ENCODE data around the gene FBXL19.
"Not testable (repeated sequence)": the region's sequence is repeated elsewhere in the genome, so short reads cannot be mapped to it uniquely, and the experiment has no call there.

Gene FBXL19

DNA sequence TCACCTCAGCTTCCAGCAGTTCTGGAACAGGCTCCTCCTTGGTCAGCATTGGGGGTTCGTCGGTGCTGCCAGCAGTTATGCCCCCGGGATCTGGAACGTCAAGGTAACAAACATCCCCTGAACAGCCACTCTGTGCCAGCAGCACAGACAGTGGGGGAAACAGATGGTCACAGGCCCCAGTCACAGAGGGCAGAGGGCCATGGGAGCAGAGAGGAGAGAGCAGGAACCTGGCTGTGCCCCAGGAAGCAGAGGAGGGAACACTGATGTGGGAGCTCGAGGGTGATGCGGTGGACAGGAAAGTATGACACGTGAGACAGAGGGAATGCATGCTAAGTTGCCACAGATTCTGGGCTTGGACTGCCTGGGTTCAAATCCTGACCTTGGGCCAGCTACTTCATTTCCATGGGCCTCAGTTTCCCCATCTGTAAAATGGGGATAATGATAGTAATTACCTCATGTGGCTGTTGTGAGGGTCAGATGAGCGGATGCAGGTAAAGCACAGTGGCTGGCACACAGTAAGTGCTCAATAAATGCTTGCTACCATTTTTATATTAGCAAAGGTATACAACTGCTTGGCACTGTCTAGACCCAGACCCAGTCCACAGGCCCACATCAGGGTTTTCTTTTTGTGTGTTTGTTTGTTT, 34.4 kb upstream of the FBXL19 start:
- TF ChIP-seq, protein P1, sequence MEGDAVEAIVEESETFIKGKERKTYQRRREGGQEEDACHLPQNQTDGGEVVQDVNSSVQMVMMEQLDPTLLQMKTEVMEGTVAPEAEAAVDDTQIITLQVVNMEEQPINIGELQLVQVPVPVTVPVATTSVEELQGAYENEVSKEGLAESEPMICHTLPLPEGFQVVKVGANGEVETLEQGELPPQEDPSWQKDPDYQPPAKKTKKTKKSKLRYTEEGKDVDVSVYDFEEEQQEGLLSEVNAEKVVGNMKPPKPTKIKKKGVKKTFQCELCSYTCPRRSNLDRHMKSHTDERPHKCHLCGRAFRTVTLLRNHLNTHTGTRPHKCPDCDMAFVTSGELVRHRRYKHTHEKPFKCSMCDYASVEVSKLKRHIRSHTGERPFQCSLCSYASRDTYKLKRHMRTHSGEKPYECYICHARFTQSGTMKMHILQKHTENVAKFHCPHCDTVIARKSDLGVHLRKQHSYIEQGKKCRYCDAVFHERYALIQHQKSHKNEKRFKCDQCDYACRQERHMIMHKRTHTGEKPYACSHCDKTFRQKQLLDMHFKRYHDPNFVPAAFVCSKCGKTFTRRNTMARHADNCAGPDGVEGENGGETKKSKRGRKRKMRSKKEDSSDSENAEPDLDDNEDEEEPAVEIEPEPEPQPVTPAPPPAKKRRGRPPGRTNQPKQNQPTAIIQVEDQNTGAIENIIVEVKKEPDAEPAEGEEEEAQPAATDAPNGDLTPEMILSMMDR (IDR thresholded peaks at IDR 0.05; ENCODE audit: control extremely low read depth, extremely low read depth, low read depth, missing control alignments) = no peak
- ChIA-PET POLR2A (no interaction called here), CTCF (interaction anchor here (1.0 to 1.9 kb wide), 4 partner anchors 13 to 230 kb away, joined by 3 to 7 read pairs (median 4); partner anchors contain the start of gene FBRS)
- no peak for DNase-seq (ENCODE audit: extremely low spot score)

GRCh38 chr16:30889721-30890120, 33.7 kb upstream of the FBXL19 start:
- CTCF ChIA-PET = interaction anchor here (1.2 to 1.9 kb wide), 3 partner anchors 12 to 48 kb away, joined by 3 to 7 read pairs (median 6); no protein-coding TSS in a partner anchor
- TF ChIP-seq, protein P1 (IDR thresholded peaks at IDR 0.05; ENCODE audit: control extremely low read depth, extremely low read depth, low read depth, missing control alignments) = no peak
- POLR2A ChIA-PET = interaction anchor here (0.6 kb wide), 1 partner anchor 803 kb away, joined by 4 read pairs; no protein-coding TSS in a partner anchor
- DNase-seq (ENCODE audit: extremely low spot score) = no peak

- CTCF ChIA-PET = interaction anchor here (1.0 to 3.2 kb wide), 5 partner anchors 11 to 143 kb away, joined by 3 to 19 read pairs (median 3); partner anchors contain the start of gene PHKG2
- not testable (repeated sequence) for DNase-seq (ENCODE audit: extremely low spot score)
- POLR2A ChIA-PET = interaction anchor here (0.6 kb wide), 1 partner anchor 59 kb away, joined by 5 read pairs; no protein-coding TSS in a partner anchor
These were observed 32.1 kb upstream of the FBXL19 start for GRCh38 chr16:30891043-30891823.

GRCh38 chr16:30892670-30893416, 30.5 kb upstream of the FBXL19 start:
- ChIA-PET CTCF (interaction anchor here (1.1 to 3.2 kb wide), 7 partner anchors 9 to 79 kb away, joined by 3 to 19 read pairs (median 5); no protein-coding TSS in a partner anchor), POLR2A (no interaction called here)
- DNase-seq (ENCODE audit: extremely low spot score) = no peak
- TF ChIP-seq, protein P1 (IDR thresholded peaks at IDR 0.05; ENCODE audit: control extremely low read depth, extremely low read depth, low read depth, missing control alignments) = no peak

- CTCF ChIA-PET = interaction anchor here (1.1 to 3.2 kb wide), 6 partner anchors 9 to 61 kb away, joined by 3 to 19 read pairs (median 5); no protein-coding TSS in a partner anchor
- DNase-seq (ENCODE audit: extremely low spot score) = no peak
- TF ChIP-seq, protein P1 (IDR thresholded peaks at IDR 0.05; ENCODE audit: control extremely low read depth, extremely low read depth, low read depth, missing control alignments) = no peak
- POLR2A ChIA-PET = no interaction called here
These were observed 30.0 kb upstream of the FBXL19 start for GRCh38 chr16:30893417-30893743.

- CTCF ChIA-PET = interaction anchor here (1.4 to 3.2 kb wide), 4 partner anchors 8 to 49 kb away, joined by 5 to 19 read pairs (median 10); no protein-coding TSS in a partner anchor
- TF ChIP-seq, protein P1 (IDR thresholded peaks at IDR 0.05; ENCODE audit: control extremely low read depth, extremely low read depth, low read depth, missing control alignments) = peak; percentile 69
- POLR2A ChIA-PET = no interaction called here
- peak; percentile 93 for DNase-seq (ENCODE audit: extremely low spot score)
These were observed 29.4 kb upstream of the FBXL19 start, which contains the start of gene BCL7C for GRCh38 chr16:30893744-30894539. Gene BCL7C (minus strand): TSS chr16:30894077. CDS start chr16:30893944, 133 bp downstream.

All from GM10248 (cell line).